GM18907 (cell line): ENCODE measurements around the gene ZNF474.

Experiments
- ATAC-seq: cut with Tn5 transposase; IDR thresholded peaks from one replicate; pipeline ENCODE4 v1.9.1; 2021; ENCODE audit warnings: mild to moderate bottlenecking, moderate library complexity; ENCODE audit not compliant: unreplicated experiment

ZNF474 gene

DNA sequence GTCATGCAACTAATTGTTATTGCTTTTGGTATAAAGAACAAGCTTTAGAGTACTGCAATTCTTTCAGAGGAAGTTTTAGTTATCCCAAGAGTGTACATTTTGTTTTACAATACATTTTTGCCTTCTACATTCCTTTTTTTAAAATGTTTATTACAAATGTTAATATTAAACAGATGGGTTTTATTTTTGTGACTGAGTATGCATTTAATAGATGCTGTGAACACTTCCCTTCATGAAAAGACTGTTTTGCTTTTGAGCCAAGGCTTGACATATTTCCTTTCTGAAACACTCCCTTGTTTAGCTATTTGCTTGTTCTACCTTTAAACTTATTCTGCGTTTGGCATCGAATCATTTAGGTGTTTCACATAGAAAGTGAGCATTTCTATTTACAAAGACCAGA lies 14.8 kb upstream of the ZNF474 start:
- ATAC-seq: no peak

DNA sequence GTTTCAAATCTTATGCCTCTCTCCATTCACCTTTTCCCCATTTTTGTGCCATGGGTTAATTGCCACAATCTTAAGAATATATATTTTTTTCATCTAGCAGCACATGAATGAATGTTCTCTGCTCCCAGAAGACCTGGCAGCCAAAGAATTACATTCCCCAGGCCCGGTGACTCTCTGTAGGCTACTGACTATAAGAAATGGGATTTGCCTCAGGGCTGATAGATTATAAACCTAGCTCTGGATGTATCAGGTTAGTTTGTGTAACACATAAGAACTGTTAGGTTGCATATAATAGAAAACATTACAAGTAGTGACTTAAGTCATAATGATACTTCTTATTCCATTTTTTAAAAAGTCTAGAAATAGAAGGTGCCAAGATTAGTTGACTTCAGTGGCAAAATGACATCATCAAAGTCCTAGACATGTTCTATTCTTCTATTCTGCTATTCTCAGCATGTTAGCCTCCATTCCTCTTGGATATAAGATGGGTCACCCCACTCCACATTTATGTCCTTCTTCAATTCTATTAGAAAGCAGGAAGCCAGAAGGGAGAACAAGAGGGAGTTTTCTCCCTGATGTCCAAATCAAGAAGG lies 10.9 kb upstream of the ZNF474 start:
- no peak for ATAC-seq

DNA sequence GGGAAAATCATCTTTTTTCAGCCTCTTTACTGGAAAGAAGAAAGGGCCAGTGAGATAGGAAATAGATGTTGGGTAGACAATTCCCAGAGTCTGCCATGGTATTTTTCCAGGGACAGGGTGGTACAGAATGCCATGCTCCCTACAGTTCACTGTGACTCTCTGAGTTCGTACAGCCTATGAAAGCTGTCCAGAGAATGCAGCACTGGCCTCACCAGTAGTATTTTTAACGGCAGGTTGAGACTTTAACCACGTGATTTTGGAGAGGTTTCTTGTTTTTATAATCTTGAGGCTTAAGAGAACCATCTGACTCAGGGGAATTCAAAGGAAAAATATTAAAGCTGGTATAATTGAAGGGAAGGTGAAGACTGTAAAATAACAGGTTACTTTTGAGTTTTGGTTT lies 10.1 kb upstream of the ZNF474 start:
- ATAC-seq: no peak

DNA sequence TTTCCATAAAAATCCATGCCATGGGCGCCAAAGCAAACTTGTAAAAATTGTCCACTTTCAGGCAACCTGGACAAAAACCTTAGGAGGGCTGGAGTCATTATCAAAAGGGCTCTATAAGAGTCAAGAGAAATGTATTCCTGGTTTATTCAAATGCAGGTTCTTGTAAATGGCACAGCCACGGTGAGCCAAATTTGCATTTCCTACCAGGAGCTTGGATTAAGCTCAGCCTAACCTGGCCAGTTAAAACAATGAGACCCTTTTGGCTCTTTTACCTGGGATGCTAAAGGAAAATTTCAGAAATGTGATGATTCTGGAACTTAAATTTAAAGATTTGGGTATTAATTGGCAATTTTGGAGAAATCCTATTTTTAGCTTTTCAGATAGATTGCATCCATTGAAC lies 8.9 kb upstream of the ZNF474 start:
- no peak for ATAC-seq

DNA sequence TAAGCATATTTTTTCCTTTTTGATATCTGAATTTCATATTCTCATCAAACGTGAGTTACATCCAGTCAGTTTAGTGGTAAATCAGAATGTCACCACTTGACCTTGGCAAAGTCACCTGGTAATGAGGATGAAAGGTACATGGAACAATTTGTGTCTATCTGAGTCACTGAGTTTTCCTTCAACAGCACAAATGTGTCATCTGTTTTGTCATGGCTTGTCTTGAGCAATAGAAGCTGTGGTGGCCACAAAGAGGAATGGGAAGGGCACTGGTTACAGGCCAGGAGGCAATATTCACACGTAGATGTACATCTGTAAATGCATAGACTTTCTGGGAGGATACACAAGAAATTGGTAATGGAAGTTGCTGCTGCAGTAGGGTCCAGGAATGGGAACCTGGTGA lies 8.4 kb upstream of the ZNF474 start:
- no peak for ATAC-seq

DNA sequence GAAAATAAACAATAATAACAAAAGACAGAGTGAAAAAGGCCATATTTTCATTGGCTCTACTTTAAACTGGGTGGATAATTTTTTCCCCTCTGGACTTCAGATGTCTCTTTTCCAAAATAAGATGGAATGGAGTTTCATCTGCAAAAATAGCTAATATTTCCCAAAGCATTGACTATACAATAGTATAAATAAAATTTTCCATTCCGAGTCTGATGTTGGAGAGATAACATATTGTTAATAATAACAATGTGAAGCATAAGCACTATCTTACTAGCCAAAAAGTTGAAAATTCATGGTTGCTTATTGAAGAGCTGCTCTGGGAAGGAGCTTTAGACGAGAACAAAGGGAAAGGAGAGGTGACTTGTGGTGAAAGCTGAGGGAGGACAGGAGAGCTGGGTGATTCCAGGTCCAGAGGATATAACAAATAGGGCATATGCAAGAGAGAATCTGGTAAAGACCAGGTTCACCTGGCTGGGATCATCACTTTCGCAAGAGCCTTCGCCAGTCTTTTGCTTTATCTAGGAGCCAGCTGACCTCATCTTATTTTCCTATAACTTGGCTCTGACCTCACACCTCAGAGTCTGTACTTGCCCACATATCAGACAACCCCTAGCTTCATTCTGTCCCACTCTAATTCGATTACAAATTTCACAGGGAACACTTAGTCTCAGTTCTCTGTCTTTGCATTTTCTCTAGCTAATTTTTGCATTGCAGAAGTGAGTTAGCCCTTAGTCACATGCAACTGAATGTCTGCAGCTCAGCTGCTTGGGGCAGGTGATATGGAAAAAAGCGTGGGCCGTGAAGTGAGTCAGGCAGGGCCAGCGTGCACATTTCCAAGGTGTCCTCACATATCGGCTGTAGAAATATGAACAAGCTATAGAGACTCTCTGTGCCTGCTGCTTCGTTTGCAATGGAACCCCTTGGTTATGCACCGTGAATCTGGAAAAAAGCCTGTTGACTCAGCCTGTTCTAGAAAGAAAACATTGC lies 7.6 kb upstream of the ZNF474 start:
- no peak for ATAC-seq

DNA sequence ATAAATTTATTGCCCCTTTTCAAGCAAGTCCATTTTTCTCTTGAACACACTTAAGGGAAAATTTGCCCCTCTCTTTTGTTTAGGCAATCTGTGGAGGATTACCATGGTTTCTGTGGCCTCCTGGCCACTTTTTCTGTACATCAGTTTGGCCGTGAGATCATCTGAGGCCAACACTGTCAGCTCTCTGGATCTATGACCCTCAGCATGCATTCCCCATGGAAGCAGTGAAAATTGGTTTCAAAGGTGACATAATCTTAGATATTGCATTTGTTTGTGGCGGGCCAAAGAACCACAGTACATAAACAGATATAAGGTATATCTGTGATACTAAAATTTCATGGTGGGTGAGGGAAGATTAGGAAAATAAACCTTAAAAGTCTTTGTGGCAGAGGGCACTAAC lies 4.6 kb upstream of the ZNF474 start:
- no peak for ATAC-seq

DNA sequence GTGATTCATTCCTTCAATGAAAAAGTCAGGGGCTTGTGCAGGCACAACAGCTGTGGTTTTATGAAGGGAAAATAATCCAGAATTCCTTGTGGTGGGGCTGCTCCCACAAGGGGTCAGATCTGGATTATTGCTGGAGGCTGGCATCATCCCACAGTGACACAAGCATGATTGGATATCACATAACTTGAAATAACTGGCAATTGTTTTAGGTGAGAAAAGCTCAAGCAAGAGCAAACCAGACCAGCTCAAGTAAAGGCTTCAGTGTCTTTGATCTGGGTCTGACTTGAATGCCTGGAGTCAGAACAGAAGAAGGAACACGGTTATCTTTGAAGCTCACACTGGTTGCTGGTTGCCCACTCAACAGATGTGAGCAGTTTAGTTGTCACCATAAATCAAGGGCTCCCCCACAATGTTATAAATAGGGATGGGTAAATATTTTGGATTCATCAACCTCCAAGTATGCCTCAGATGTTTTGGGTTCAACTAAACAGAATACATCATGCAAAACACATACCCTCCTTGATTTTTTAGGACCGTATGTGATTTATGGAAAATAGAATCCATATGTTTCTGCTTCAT lies 3.1 kb upstream of the ZNF474 start:
- ATAC-seq: no peak

DNA sequence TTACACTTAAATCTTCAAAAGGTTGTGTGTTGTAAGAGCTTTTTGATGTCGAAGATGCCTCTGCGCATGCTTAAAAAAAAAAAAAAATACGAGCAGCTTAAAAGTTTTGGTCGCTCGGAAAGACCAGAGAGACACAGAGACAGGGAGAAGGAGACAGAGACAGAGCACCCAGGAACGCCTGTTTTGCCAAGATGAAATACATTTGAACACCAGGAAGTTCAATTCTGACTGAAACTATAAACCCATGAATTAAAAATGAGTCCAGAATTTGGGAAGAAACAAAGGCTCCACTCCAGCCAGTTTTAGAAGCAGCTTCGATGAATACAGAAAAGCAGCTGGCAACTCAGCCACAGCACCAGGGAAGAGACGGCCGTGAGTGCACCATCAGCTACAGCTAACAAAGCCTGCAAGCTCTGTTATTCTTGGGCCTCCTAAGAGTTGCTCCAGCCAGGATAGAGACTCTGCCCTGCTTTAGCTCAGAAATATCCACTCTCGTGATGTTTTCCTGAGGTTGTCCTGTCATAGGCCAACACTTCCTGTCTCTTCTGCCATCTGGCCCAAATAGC lies 2.5 kb upstream of the ZNF474 start:
- no peak for ATAC-seq

DNA sequence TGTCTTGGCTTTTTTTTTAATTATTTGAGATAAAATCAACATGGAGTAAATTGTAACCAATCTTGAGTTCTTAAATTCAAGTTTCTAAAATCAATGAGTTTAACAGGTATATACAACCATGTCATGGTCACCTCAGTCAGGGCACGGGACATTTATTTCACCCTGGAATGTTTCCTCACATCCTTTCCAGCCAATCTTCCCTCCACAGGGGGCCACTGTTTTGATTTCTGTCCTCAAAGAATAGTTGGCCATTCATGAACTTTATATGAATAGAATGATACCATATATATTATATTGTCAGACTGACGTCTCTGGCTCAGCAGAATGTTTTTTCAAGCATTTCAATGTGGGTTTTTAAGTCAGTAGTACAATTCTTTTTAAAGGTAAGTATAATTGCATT lies 806 bp downstream of the ZNF474 start:
- no peak for ATAC-seq

DNA sequence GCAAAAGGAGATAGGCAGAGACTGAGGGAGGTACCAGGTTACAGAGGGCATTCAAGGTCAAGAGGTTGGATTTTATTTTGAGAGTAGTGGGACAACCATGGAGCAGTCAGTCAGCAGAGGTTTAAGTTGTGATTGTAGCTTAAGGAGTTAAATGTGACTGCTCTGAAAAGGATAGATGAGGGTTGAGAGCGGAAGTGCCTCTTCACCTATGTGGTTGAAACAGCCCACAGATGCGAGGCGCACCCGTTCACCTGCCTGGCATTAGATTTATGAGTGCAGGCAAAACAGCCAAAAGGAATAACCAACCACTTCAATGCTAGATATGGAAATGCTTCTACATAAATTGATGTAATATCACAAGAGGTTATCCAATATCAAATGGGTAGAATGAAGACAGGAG lies 8.4 kb downstream of the ZNF474 start:
- no peak for ATAC-seq

DNA sequence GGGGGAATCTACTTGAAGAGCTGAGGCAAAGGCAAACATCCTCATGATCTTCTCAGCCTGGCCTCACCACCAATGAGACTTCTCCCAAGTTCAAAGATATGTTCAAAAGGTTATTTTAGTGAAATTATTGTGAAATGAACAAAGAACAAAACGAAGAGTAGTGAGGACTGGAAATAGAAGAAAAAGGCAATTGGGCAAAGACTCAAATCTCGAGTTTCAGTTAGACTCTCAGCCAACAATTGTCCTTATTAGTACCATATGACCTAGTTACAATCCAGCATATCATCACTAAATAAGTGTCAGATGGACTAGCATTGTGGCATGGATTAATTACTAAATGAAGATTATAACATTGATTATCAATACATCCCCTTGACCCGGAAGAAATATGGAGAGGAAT lies 9.0 kb downstream of the ZNF474 start:
- ATAC-seq: no peak

DNA sequence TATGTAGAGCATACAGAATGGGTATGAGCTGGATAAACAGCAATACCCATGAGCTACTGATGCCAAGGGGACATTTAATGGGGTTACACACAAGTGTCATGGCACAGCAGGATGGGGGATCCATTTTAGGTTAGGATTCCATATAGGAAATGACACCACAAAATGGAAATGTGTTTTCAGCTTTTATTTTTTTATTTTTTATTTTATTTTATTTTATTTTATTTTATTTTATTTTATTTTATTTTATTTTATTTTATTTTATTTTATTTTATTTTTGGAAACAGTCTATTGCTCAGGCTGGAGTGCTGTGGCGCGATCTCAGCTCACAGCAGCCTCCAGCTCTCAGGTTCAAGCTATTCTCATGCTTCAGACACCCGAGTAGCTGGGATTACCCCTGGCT lies 11.6 kb downstream of the ZNF474 start:
- ATAC-seq: no peak

DNA sequence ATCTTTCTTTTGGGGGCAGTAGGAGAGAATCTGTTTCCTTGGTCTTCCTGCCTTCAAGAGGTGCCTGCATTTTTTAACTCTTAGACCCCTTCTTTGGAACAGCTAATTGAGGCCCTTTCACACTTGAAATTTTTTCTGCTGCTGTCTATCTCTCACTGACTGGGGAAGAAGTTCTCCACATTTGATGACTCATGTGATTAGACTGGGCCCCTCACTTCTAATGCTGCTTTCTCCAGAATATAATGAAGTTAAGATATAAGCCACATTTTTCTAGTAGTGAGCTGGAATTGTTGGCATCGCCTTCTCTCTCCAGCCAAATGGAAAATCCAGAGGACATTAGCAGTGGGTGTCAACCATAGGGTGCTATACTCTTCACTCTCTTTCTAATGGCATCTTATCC lies 12.4 kb downstream of the ZNF474 start:
- ATAC-seq: no peak

DNA sequence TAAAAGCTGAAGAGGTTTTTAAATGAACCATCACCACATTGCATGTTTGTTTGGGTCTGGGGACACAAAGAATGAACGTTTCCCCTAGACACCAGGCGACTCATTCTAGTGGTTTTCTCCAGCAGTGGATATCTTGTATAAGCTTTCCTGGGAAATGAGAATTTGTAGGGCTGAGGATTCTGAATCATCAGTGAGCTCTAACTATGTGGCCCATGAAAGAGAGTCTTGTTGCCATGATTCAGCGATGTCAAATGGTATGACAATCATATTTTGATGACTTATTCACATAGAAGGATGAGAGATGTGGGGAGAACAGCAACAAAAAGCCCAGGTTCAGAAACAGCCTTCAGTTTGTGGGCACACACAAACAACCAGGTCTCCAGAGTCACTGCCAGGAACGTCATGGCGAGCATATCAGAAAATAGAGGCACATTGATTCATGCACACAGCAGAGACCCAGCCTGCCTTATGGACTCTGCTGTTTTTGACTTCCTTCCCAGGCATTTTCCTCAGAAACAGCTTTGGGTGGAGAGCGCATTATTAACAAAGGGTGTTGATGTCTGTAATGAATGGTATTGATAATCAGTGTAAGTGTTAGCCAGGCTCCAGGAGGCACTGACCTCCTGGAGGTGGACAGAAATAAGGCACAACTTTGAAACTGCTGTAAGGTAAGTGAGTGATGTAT lies 13.3 kb downstream of the ZNF474 start:
- ATAC-seq: no peak

DNA sequence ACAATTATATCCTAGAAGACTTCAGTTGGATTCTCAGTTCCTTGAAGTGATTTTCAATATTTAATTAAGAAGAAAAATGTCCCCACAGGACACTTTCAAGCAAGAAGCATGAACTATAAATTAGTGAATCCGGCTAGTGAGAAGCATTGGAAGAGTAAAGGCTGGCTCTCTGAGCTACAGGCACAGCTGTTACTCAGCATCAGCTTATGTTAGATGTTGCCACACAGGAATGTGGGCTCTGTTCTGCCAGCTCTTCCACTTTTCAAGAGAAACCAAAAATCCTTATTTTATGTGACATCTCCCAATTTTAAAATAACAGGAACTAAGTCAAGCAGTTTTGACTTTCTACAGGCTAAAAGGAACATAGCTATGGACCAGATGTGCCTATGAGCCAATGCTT lies 14.9 kb downstream of the ZNF474 start:
- no peak for ATAC-seq

DNA sequence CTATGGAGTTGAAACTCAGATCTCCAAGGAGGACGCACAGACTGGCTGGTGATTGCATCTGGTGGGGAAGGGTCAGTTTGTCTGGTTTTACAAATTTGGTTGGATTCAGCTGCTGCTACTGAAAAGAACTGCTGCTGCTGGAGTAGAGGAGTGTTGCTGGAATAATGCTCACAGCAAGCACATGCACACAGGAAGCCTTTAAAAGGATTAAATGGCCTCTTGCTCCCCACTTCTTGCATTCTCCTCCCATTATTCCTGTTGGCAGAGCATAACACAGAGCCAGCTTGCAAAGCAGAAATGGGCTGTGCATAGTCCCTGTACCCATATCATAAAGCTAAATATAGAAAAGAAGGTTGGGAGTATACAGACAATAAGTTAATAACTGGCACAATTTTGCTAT lies 16.6 kb downstream of the ZNF474 start:
- ATAC-seq: no peak

DNA sequence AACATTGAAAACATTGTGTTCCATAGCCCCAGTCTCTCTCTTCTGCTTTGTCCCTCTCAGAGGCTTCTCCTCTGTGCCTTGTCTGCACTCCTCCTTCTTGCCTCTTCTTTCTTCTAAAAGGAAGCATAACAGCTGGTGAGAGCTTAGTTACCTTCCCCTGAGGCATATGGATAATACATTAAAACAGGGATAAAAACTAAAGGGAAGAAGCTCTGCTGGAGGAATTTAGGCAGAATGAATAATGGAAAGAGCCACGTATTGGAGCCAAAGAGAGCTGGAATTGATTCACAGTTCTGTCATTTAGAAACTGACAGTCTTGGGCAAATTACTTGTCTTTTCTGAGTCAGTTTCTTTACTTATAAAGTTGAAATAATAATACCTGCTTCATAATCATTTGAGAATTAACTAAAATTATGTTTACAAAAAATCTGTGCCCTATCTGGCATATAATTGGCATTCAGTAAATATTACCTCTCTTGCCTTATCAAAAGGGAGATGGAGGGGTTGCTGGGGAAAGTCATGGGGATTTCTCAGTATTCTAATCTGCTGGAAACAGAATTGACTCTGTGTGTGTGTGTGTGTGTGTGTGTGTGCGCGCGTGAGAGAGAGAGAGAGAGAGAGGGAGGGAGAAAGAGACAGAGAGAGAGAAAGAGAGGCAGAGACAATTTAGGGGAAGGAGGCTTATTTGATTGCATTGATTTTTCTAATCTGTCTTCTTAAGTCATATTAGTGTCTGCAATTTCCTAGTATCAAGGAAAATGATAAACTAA lies 20.2 kb downstream of the ZNF474 start:
- ATAC-seq: no peak

DNA sequence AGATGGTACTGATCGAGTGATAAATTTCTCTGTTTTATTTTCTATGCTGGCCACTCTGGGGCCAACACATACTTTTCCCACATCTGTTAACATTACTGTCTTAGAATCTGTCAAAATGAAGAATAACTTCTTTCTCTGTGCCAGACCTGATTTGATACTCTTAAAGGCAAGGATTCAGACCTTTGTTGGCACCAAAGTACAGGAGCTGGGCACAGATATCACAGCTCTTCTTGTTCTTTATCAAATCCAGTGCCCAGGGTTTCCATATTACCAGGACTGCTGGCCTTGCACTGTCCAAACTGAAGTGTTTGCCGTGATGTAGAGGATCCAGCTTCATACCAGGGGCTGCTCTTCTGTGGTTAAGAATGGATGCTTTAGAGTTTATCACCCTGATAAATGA lies 20.9 kb downstream of the ZNF474 start:
- ATAC-seq: no peak

DNA sequence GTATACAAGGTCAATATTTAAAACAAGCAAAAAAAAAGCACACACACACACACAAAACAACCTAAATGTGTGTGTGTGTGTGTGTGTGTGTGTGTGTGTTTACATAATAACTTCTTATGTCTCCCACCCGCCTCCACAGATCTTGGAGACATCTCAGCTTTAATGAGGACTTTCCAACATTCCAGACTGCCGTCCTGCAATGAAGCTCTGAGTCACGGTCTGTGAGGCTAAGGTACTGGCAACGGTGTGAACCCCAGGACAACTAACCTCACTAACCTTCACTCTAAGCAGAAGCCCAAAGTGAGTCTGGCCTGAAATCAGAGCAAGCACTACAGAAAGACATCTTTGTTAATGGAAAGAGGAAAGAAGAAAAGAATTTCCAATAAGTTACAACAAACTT lies 22.3 kb downstream of the ZNF474 start:
- no peak for ATAC-seq
